ENCODE measurements around the gene NHSL2.
A peak's percentile ranks its signal among the peaks of the same experiment; 100 is the strongest.

Gene NHSL2

GRCh38 chrX:72181178-72182125 lies 270.8 kb downstream of the NHSL2 start, which contains the start of gene PIN4:
PIN4 (plus strand) TSS chrX:72181757; CDS start chrX:72181786, 29 bp downstream.
- peak; percentile 96 for DNase-seq (ENCODE audit: low read depth)

GRCh38 chrX:72182924-72183323 lies 272.3 kb downstream of the NHSL2 start:
- DNase-seq (ENCODE audit: low read depth) = no peak

- peak; percentile 86 for DNase-seq (ENCODE audit: low read depth)
Observed at GRCh38 chrX:72201836-72202536, 291.3 kb downstream of the NHSL2 start.
